AG09309 (cell line): ENCODE results near the gene SRRD.
A peak's percentile ranks its signal among the peaks of the same experiment; 100 is the strongest.

ENCODE experiments used
- DNase-seq: peaks from one replicate; pipeline ENCODE4 v3.0.0-alpha.2; 2010; ENCODE audit warnings: low read depth
- H3K4me3 ChIP-seq: 2 replicates; pipeline ENCODE4 v1.5.1; 2011; ENCODE audit warnings: mild to moderate bottlenecking, low read depth, low read length, moderate library complexity; ENCODE audit not compliant: control insufficient read depth
- CTCF ChIP-seq: IDR thresholded peaks from 2 replicates; pipeline ENCODE4 v1.5.1; 2011; ENCODE audit warnings: mild to moderate bottlenecking, low read depth, low read length, inconsistent platforms; ENCODE audit not compliant: insufficient read depth, control insufficient read depth; ENCODE audit errors: missing control alignments

The SRRD gene

GRCh38 chr22:26483043-26483438, 636 bp upstream of the SRRD start:
- TF ChIP-seq CTCF: no peak
- DNase-seq: no peak
- peak overlapping the region; percentile 93 for H3K4me3 ChIP-seq

GRCh38 chr22:26484360-26484706, 656 bp downstream of the SRRD start:
- TF ChIP-seq CTCF: no peak
- DNase-seq: no peak
- peak overlapping the region; percentile 93 for H3K4me3 ChIP-seq

- TF ChIP-seq CTCF: no peak
- DNase-seq: no peak
- H3K4me3 ChIP-seq: no peak overlapping the region
These were observed 1.3 kb downstream of the SRRD start for GRCh38 chr22:26485013-26485412.

GRCh38 chr22:26485806-26486390, 2.2 kb downstream of the SRRD start:
- no peak for TF ChIP-seq CTCF
- H3K4me3 ChIP-seq: no peak overlapping the region
- DNase-seq: no peak

- H3K4me3 ChIP-seq: no peak overlapping the region
- DNase-seq: no peak
- no peak for TF ChIP-seq CTCF
These were observed 2.7 kb downstream of the SRRD start for GRCh38 chr22:26486394-26486793.

- DNase-seq: no peak
- TF ChIP-seq CTCF: no peak
- H3K4me3 ChIP-seq: no peak overlapping the region
These were observed 4.3 kb downstream of the SRRD start for GRCh38 chr22:26487996-26488395.
